CD4-positive, alpha-beta T cell (primary cell): ENCODE data around the gene RBM33. TPM values are rescaled to one million over a fixed set of nuclear protein-coding genes. Genes with fewer than 3 reads are reported as not detected.

Source experiments
- ATAC-seq: fragments of 200-7000 bp; cut with Tn5 transposase; one replicate; pipeline ENCODE4 v1.10.0; 2022; ENCODE audit warnings: mild to moderate bottlenecking; ENCODE audit not compliant: poor library complexity
- CTCF ChIA-PET: fragments of 350-600 bp; sonication (Branson Sonifier 250); formaldehyde crosslinking; loops from one replicate; lab custom pipeline; 2021; ENCODE audit warnings: antibody characterized with exemption, inconsistent platforms; lab: Charles Lee
- POLR2A ChIA-PET: fragments of 350-600 bp; sonication (Branson Sonifier 250); formaldehyde crosslinking; loops from one replicate; lab custom pipeline; 2021; ENCODE audit warnings: antibody characterized with exemption, inconsistent platforms; lab: Charles Lee
- DNase-seq, 14 experiments: peaks; one replicate each; pipeline ENCODE4 v3.0.0-alpha.2; 2013 to 2020; ENCODE audit warnings: mixed read lengths in 2 of 14
- H3K27ac ChIP-seq, 2 donors: one replicate each; pipeline versions ENCODE4 v1.5.1 to v1.7.0; 2013; ENCODE audit warnings: low read length in 2 of 2, low read depth in 1 of 2, mild to moderate bottlenecking in 1 of 2
- H3K27me3 ChIP-seq, 2 experiments: 1 replicate in 1 of 2; 2 replicates in 1 of 2; pipeline versions ENCODE4 v1.6.1 to v1.7.0; 2013; ENCODE audit warnings: low read length in 2 of 2, control low read depth in 1 of 2, mild to moderate bottlenecking in 1 of 2, moderate library complexity in 1 of 2; ENCODE audit not compliant: insufficient read depth in 2 of 2, control insufficient read depth in 1 of 2
- H3K36me3 ChIP-seq: one replicate; pipeline ENCODE4 v1.6.1; 2013; ENCODE audit warnings: low read length, control low read depth; ENCODE audit not compliant: insufficient read depth
- H3K4me1 ChIP-seq: one replicate; pipeline ENCODE4 v1.6.1; 2013; ENCODE audit warnings: low read length, control low read depth; ENCODE audit not compliant: insufficient read depth
- H3K4me3 ChIP-seq: one replicate; pipeline ENCODE4 v1.5.1; 2013; ENCODE audit warnings: mild to moderate bottlenecking, low read length, moderate library complexity
- H3K9me3 ChIP-seq, 2 experiments: 1 replicate in 1 of 2; 2 replicates in 1 of 2; pipeline versions ENCODE4 v1.6.1 to v1.7.0; 2013; ENCODE audit warnings: low read length in 2 of 2, mild to moderate bottlenecking in 2 of 2, control low read depth in 1 of 2, moderate library complexity in 1 of 2; ENCODE audit not compliant: control insufficient read depth in 1 of 2, insufficient read depth in 1 of 2
- H3K27ac Mint-ChIP-seq: one replicate; pipeline ENCODE4 v1.8.0; 2020; ENCODE audit warnings: mixed read lengths
- H3K27me3 Mint-ChIP-seq: one replicate; pipeline ENCODE4 v1.8.0; 2021; ENCODE audit warnings: mixed read lengths
- H3K36me3 Mint-ChIP-seq: one replicate; pipeline ENCODE4 v1.8.0; 2021; ENCODE audit warnings: low read depth, mixed read lengths
- H3K4me1 Mint-ChIP-seq: one replicate; pipeline ENCODE4 v1.8.0; 2021; ENCODE audit warnings: low read depth, mixed read lengths
- H3K4me3 Mint-ChIP-seq: one replicate; pipeline ENCODE4 v1.8.0; 2020; ENCODE audit warnings: mild to moderate bottlenecking, mixed read lengths
- H3K9me3 Mint-ChIP-seq: one replicate; pipeline ENCODE4 v1.8.0; 2020; ENCODE audit warnings: mixed read lengths
- intact Hi-C, 2 experiments: fragments of 100-400 bp; cut with DNase I in 1 of 2; cut with micrococcal nuclease in 1 of 2; formaldehyde crosslinking; loops; one replicate each; pipeline versions ENCODE4 v1.15.1 to v1.9.0; 2023 to 2025; cut with DNase I, micrococcal nuclease
- total RNA-seq, 174 experiments: library from RNA in 2 of 174; stranded (reverse) in 2 of 174; gene quantifications; one replicate each; pipeline ENCODE4 v1.2.3 and lab custom pipeline; 2021 to 2026
- TF ChIP-seq, protein P1 (sequence below): fragments of 200-600 bp; IDR thresholded peaks from one replicate; pipeline ENCODE4 v1.8.0; 2022; ENCODE audit warnings: antibody characterized with exemption, mild to moderate bottlenecking

The RBM33 gene
- total RNA-seq, 2 experiments from 2014 or later = 178 to 184 TPM

- H3K4me1 ChIP-seq = peaks cover 7% of the 10 kb centered on the region
- ATAC-seq = no peak
- Mint-ChIP-seq H3K4me1 (no peaks in the 10 kb centered on the region), H3K27me3 (peaks cover 14% of the 10 kb centered on the region), H3K4me3 (no peak overlapping the region), H3K9me3 (no peaks in the 10 kb centered on the region), H3K36me3 (no peaks in the 10 kb centered on the region), H3K27ac (no peak overlapping the region)
- no peaks in the 10 kb centered on the region for H3K36me3 ChIP-seq
- DNase-seq = no peak
- CTCF ChIA-PET = no interaction called here
- POLR2A ChIA-PET = no interaction called here
- H3K27ac ChIP-seq = no peak overlapping the region
- TF ChIP-seq, protein P1, sequence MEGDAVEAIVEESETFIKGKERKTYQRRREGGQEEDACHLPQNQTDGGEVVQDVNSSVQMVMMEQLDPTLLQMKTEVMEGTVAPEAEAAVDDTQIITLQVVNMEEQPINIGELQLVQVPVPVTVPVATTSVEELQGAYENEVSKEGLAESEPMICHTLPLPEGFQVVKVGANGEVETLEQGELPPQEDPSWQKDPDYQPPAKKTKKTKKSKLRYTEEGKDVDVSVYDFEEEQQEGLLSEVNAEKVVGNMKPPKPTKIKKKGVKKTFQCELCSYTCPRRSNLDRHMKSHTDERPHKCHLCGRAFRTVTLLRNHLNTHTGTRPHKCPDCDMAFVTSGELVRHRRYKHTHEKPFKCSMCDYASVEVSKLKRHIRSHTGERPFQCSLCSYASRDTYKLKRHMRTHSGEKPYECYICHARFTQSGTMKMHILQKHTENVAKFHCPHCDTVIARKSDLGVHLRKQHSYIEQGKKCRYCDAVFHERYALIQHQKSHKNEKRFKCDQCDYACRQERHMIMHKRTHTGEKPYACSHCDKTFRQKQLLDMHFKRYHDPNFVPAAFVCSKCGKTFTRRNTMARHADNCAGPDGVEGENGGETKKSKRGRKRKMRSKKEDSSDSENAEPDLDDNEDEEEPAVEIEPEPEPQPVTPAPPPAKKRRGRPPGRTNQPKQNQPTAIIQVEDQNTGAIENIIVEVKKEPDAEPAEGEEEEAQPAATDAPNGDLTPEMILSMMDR = no peak
- intact Hi-C loops = loop anchor here in 1 of 2 experiments (10.0 kb wide), 1 partner anchor 1482 kb away; no protein-coding TSS in a partner anchor
- H3K4me3 ChIP-seq = no peak overlapping the region
- H3K9me3 ChIP-seq = peaks cover 0 to 7% of the 10 kb centered on the region in 2 experiments
- peaks cover 12 to 14% of the 10 kb centered on the region in 2 experiments for H3K27me3 ChIP-seq
Observed at GRCh38 chr7:155792315-155792960, 148.0 kb downstream of the RBM33 start.

- H3K9me3 Mint-ChIP-seq = no peaks in the 10 kb centered on the region
- intact Hi-C loops = loop anchor here in 1 of 2 experiments (10.0 kb wide), 1 partner anchor 1482 kb away; no protein-coding TSS in a partner anchor
- CTCF ChIA-PET = no interaction called here
- Histone ChIP-seq H3K27me3 (peaks cover 16 to 18% of the 10 kb centered on the region in 2 experiments), H3K9me3 (peaks cover 0 to 3% of the 10 kb centered on the region in 2 experiments), H3K4me1 (peaks cover 7% of the 10 kb centered on the region), H3K4me3 (no peak overlapping the region), H3K27ac (no peak overlapping the region), H3K36me3 (no peaks in the 10 kb centered on the region)
- DNase-seq (no peak), ATAC-seq (no peak)
- peaks cover 11% of the 10 kb centered on the region for H3K27me3 Mint-ChIP-seq
- no peaks in the 10 kb centered on the region for H3K4me1 Mint-ChIP-seq
- H3K27ac Mint-ChIP-seq = no peak overlapping the region
- TF ChIP-seq, protein P1 = no peak
- H3K4me3 Mint-ChIP-seq = no peak overlapping the region
- POLR2A ChIA-PET = no interaction called here
- H3K36me3 Mint-ChIP-seq = no peaks in the 10 kb centered on the region
Observed at GRCh38 chr7:155792999-155793560, 148.6 kb downstream of the RBM33 start.

- H3K4me3 Mint-ChIP-seq = no peak overlapping the region
- no peaks in the 10 kb centered on the region for H3K4me1 Mint-ChIP-seq
- no peak overlapping the region for H3K4me3 ChIP-seq
- H3K36me3 ChIP-seq = no peaks in the 10 kb centered on the region
- ChIA-PET POLR2A (no interaction called here), CTCF (no interaction called here)
- H3K27me3 ChIP-seq = peaks cover 18% of the 10 kb centered on the region in 2 experiments
- no peaks in the 10 kb centered on the region for H3K36me3 Mint-ChIP-seq
- H3K27me3 Mint-ChIP-seq = peaks cover 17% of the 10 kb centered on the region
- H3K4me1 ChIP-seq = peaks cover 7% of the 10 kb centered on the region
- TF ChIP-seq, protein P1 = no peak
- H3K27ac Mint-ChIP-seq = no peak overlapping the region
- H3K9me3 ChIP-seq = peaks cover 0 to 3% of the 10 kb centered on the region in 2 experiments
- intact Hi-C loops = loop anchor here in 1 of 2 experiments (10.0 kb wide), 1 partner anchor 1481 kb away; no protein-coding TSS in a partner anchor
- DNase-seq (no peak), ATAC-seq (no peak)
- H3K27ac ChIP-seq = no peak overlapping the region
- H3K9me3 Mint-ChIP-seq = no peaks in the 10 kb centered on the region
Observed at GRCh38 chr7:155793720-155794119, 149.3 kb downstream of the RBM33 start.
